Mesothelial cell of epicardium (in vitro differentiated cells): ENCODE results near the gene GRIK2. TPM values are rescaled to one million over a fixed set of nuclear protein-coding genes. Genes with fewer than 3 reads are reported as not detected.

Experiments
- DNase-seq, 2 experiments: peaks; one replicate each; pipeline ENCODE4 v3.0.0; 2021; ENCODE audit warnings: low spot score in 2 of 2; ENCODE audit not compliant: unreplicated experiment in 2 of 2
- H3K27ac Mint-ChIP-seq: 2 replicates; pipeline ENCODE4 v1.8.0; 2021; ENCODE audit warnings: mixed read lengths
- H3K27me3 Mint-ChIP-seq: 2 replicates; pipeline ENCODE4 v1.8.0; 2021; ENCODE audit warnings: low read depth, mixed read lengths
- H3K36me3 Mint-ChIP-seq: 2 replicates; pipeline ENCODE4 v1.8.0; 2021; ENCODE audit warnings: mixed read lengths
- H3K4me1 Mint-ChIP-seq: 2 replicates; pipeline ENCODE4 v1.8.0; 2021; ENCODE audit warnings: mixed read lengths
- H3K4me3 Mint-ChIP-seq: 2 replicates; pipeline ENCODE4 v1.8.0; 2021; ENCODE audit warnings: mild to moderate bottlenecking, moderate library complexity, mixed read lengths
- H3K9me3 Mint-ChIP-seq: 2 replicates; pipeline ENCODE4 v1.8.0; 2021; ENCODE audit warnings: mixed read lengths
- total RNA-seq: library from RNA; stranded (reverse); gene quantifications from 3 replicates; pipeline ENCODE4 v1.2.1, GENCODE V29; 2021
- TF ChIP-seq, protein P1 (sequence below): fragments of 200-600 bp; sonication (generic); IDR thresholded peaks from one replicate; pipeline ENCODE4 v1.5.0; 2021; ENCODE audit warnings: antibody characterized with exemption; ENCODE audit not compliant: unreplicated experiment

The GRIK2 gene
- total RNA-seq, 1 donor from 2014 or later = 3.2 TPM

GRCh38 chr6:101401792-101402621 lies 8.5 kb downstream of the GRIK2 start:
- Mint-ChIP-seq H3K27me3 (peaks cover 91% of the 10 kb centered on the region), H3K4me3 (peak overlapping the region; percentile 66), H3K36me3 (no peaks in the 10 kb centered on the region), H3K4me1 (peaks cover 24% of the 10 kb centered on the region), H3K9me3 (no peaks in the 10 kb centered on the region), H3K27ac (no peak overlapping the region)
- TF ChIP-seq, protein P1, sequence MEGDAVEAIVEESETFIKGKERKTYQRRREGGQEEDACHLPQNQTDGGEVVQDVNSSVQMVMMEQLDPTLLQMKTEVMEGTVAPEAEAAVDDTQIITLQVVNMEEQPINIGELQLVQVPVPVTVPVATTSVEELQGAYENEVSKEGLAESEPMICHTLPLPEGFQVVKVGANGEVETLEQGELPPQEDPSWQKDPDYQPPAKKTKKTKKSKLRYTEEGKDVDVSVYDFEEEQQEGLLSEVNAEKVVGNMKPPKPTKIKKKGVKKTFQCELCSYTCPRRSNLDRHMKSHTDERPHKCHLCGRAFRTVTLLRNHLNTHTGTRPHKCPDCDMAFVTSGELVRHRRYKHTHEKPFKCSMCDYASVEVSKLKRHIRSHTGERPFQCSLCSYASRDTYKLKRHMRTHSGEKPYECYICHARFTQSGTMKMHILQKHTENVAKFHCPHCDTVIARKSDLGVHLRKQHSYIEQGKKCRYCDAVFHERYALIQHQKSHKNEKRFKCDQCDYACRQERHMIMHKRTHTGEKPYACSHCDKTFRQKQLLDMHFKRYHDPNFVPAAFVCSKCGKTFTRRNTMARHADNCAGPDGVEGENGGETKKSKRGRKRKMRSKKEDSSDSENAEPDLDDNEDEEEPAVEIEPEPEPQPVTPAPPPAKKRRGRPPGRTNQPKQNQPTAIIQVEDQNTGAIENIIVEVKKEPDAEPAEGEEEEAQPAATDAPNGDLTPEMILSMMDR = no peak
- peak in 1 of 2 experiments; percentile 43 for DNase-seq

- Mint-ChIP-seq H3K36me3 (no peaks in the 10 kb centered on the region), H3K4me3 (peak overlapping the region; percentile 66), H3K27ac (no peak overlapping the region), H3K9me3 (no peaks in the 10 kb centered on the region), H3K4me1 (peaks cover 24% of the 10 kb centered on the region), H3K27me3 (peaks cover 94% of the 10 kb centered on the region)
- DNase-seq = peak in 1 of 2 experiments; percentile 37
- TF ChIP-seq, protein P1 = no peak
Observed at GRCh38 chr6:101402622-101403031, 9.1 kb downstream of the GRIK2 start.

GRCh38 chr6:101403216-101403945 lies 9.9 kb downstream of the GRIK2 start:
- peak in 1 of 2 experiments; percentile 41 for DNase-seq
- Mint-ChIP-seq H3K4me3 (peak overlapping the region; percentile 66), H3K4me1 (peaks cover 24% of the 10 kb centered on the region), H3K27me3 (peaks cover 97% of the 10 kb centered on the region), H3K9me3 (no peaks in the 10 kb centered on the region), H3K27ac (no peak overlapping the region), H3K36me3 (no peaks in the 10 kb centered on the region)
- TF ChIP-seq, protein P1 = no peak

DNA sequence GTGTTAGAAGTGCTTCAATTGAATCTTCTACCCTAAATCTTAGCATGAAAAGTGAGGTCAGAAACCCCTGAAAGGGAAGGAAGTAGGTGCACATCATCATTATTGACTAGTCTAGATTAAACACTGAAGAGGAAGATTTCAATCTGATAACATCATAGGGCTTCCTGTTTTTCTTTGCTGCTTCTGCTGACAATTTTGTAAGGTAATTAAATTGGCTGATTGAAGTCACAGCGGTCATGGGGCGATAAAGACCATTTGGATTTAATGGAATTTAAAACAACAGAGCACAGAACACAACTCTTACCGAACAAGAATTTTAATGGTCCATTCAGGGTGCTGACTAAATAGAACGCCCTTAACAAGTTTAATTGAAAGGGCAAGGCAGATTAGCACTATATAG lies 11.3 kb downstream of the GRIK2 start:
- H3K36me3 Mint-ChIP-seq = no peaks in the 10 kb centered on the region
- H3K9me3 Mint-ChIP-seq = no peaks in the 10 kb centered on the region
- no peak overlapping the region for H3K4me3 Mint-ChIP-seq
- H3K4me1 Mint-ChIP-seq = peaks cover 24% of the 10 kb centered on the region
- H3K27ac Mint-ChIP-seq = no peak overlapping the region
- TF ChIP-seq, protein P1 = no peak
- no peak for DNase-seq
- H3K27me3 Mint-ChIP-seq = peaks cover 88% of the 10 kb centered on the region

GRCh38 chr6:101413773-101414172 lies 20.3 kb downstream of the GRIK2 start:
- peaks cover 29% of the 10 kb centered on the region for H3K27me3 Mint-ChIP-seq
- H3K36me3 Mint-ChIP-seq = no peaks in the 10 kb centered on the region
- peaks cover 6% of the 10 kb centered on the region for H3K4me1 Mint-ChIP-seq
- no peaks in the 10 kb centered on the region for H3K9me3 Mint-ChIP-seq
- no peak for DNase-seq
- TF ChIP-seq, protein P1 = no peak
- H3K4me3 Mint-ChIP-seq = no peak overlapping the region
- no peak overlapping the region for H3K27ac Mint-ChIP-seq
